GM12878 (cell line): ENCODE data around the gene PROC. TPM values are rescaled to one million over a fixed set of nuclear protein-coding genes. Genes with fewer than 3 reads are reported as not detected.

ENCODE experiments used
- ATAC-seq: fragments of 200-7000 bp; cut with Tn5 transposase; 3 replicates; pipeline ENCODE4 v1.9.1; 2020; ENCODE audit warnings: mild to moderate bottlenecking, moderate library complexity
- BruUV-seq: library from RNA; stranded (reverse); fragments of 400-500 nt; replicated peaks from 2 replicates; lab custom pipeline; 2021; lab: Mats Ljungman, UMichigan
- CTCF ChIA-PET: fragments of 300-600 bp; sonication (Branson Sonifier 250); formaldehyde crosslinking; extraction: SDS; loops from one replicate; lab custom pipeline; 2021; ENCODE audit warnings: inconsistent platforms; lab: Yijun Ruan, JAX
- POLR2A ChIA-PET: fragments of 350-600 bp; formaldehyde crosslinking; extraction: SDS; loops from one replicate; lab custom pipeline; 2021; ENCODE audit warnings: inconsistent platforms; lab: Charles Lee
- RAD21 ChIA-PET: fragments of 300-600 bp; sonication (Branson Sonifier 250); formaldehyde crosslinking; loops from one replicate; lab custom pipeline; 2023; ENCODE audit warnings: antibody characterized with exemption; ENCODE audit not compliant: unreplicated experiment; lab: Charles Lee
- SMC1A ChIA-PET: fragments of 300-600 bp; sonication (Branson Sonifier 250); formaldehyde crosslinking; loops from one replicate; lab custom pipeline; 2023; ENCODE audit not compliant: unreplicated experiment, uncharacterized antibody; lab: Charles Lee
- DNase-seq: peaks from one replicate; pipeline ENCODE4 v3.0.0-alpha.2; 2011; ENCODE audit warnings: low read depth, low spot score
- FAIRE-seq: peaks from 3 replicates; lab custom pipeline; 2011; peaks lifted over from hg19 to GRCh38; lab: Jason Lieb, UNC
- H2AFZ ChIP-seq: 2 replicates; pipeline ENCODE4 v1.6.0; 2011; ENCODE audit warnings: low read depth, low read length, control low read depth; ENCODE audit not compliant: control insufficient read depth
- H3K27ac ChIP-seq: 2 replicates; pipeline ENCODE4 v1.5.1; 2011; ENCODE audit warnings: control low read depth; ENCODE audit not compliant: control insufficient read depth, insufficient read depth
- H3K27me3 ChIP-seq, 2 experiments: replicated peaks in 1 of 2; 2 replicates each; pipeline versions ENCODE4 v1.6.0 to v1.6.1; 2011; ENCODE audit warnings: low read length in 1 of 2; ENCODE audit not compliant: control insufficient read depth in 2 of 2, insufficient read depth in 2 of 2
- H3K36me3 ChIP-seq, 2 experiments: 2 replicates each; pipeline ENCODE4 v1.5.1; 2011; ENCODE audit warnings: low read length in 1 of 2; ENCODE audit not compliant: control insufficient read depth in 2 of 2, insufficient read depth in 2 of 2
- H3K4me1 ChIP-seq: 2 replicates; pipeline ENCODE4 v1.6.1; 2011; ENCODE audit warnings: mild to moderate bottlenecking, low read length, moderate library complexity, mixed read lengths; ENCODE audit not compliant: control insufficient read depth, insufficient read depth
- H3K4me2 ChIP-seq: 2 replicates; pipeline ENCODE4 v1.6.0; 2011; ENCODE audit warnings: control low read depth; ENCODE audit not compliant: control insufficient read depth, insufficient read depth
- H3K4me3 ChIP-seq: fragments of 200-600 bp; sonication (generic); 2 replicates; pipeline ENCODE4 v1.5.1; 2016
- H3K79me2 ChIP-seq: 2 replicates; pipeline ENCODE4 v1.6.0; 2011; ENCODE audit warnings: low read length; ENCODE audit not compliant: control insufficient read depth, insufficient read depth
- H3K9ac ChIP-seq: 2 replicates; pipeline ENCODE4 v1.8.0; 2011; ENCODE audit warnings: low read length, control low read depth, mixed read lengths; ENCODE audit not compliant: control insufficient read depth, insufficient read depth
- H3K9me3 ChIP-seq: replicated peaks from 3 replicates; pipeline ENCODE4 v1.5.1; 2011; ENCODE audit warnings: mild to moderate bottlenecking, low read length; ENCODE audit not compliant: control insufficient read depth, insufficient read depth
- H4K20me1 ChIP-seq: 2 replicates; pipeline ENCODE4 v1.6.0; 2011; ENCODE audit not compliant: control insufficient read depth, insufficient read depth
- CREB1 ChIP-seq: IDR thresholded peaks from 2 replicates; pipeline ENCODE4 v1.6.1; 2012; ENCODE audit warnings: low read depth, mild to moderate bottlenecking, inconsistent platforms
- HDAC2 ChIP-seq: fragments of 200-600 bp; sonication (generic); IDR thresholded peaks from 2 replicates; pipeline ENCODE4 v1.6.1; 2017
- IKZF1 ChIP-seq: fragments of 450-650 bp; conservative IDR thresholded peaks from 2 replicates; pipeline ENCODE4 v1.6.1; 2017; ENCODE audit warnings: antibody characterized with exemption, mild to moderate bottlenecking
- MXI1 ChIP-seq: fragments of 150-350 bp; IDR thresholded peaks from 2 replicates; pipeline ENCODE4 v1.6.1; 2011; ENCODE audit warnings: low read depth, mild to moderate bottlenecking, inconsistent platforms, low read length, improper control_type of control experiment
- NFXL1 ChIP-seq: fragments of 450-650 bp; IDR thresholded peaks from 2 replicates; pipeline ENCODE4 v1.6.1; 2017; ENCODE audit warnings: antibody characterized with exemption, mild to moderate bottlenecking, borderline replicate concordance
- RAD21 ChIP-seq: IDR thresholded peaks from 2 replicates; pipeline ENCODE4 v1.6.1; 2011; ENCODE audit warnings: mild to moderate bottlenecking, low read depth, low read length, moderate library complexity; ENCODE audit not compliant: insufficient read depth
- SIX5 ChIP-seq: IDR thresholded peaks from 2 replicates; pipeline ENCODE4 v1.6.1; 2011; ENCODE audit warnings: mild to moderate bottlenecking, low read depth, low read length, moderate library complexity; ENCODE audit not compliant: severe bottlenecking
- SREBF2 ChIP-seq: IDR thresholded peaks from 2 replicates; pipeline ENCODE4 v1.6.1; 2012; ENCODE audit warnings: mild to moderate bottlenecking, low read length
- SUPT20H ChIP-seq: IDR thresholded peaks from 2 replicates; pipeline ENCODE4 v1.6.1; 2011; ENCODE audit warnings: low read depth, mild to moderate bottlenecking, low read length, moderate library complexity, borderline replicate concordance; ENCODE audit not compliant: control insufficient read depth
- ZNF622 ChIP-seq: fragments of 450-650 bp; IDR thresholded peaks from 2 replicates; pipeline ENCODE4 v1.6.1; 2017; ENCODE audit warnings: mild to moderate bottlenecking, inconsistent platforms
- WGBS: methylation state at CpG from one replicate; pipeline ENCODE4 v1.1.6; 2016; ENCODE audit warnings: low lambda C conversion rate; ENCODE audit not compliant: insufficient replicate concordance, insufficient coverage; ENCODE audit errors: missing lambda C conversion rate; 5-methylcytosine and 5-hydroxymethylcytosine counted together
- in situ Hi-C: fragments of 300-500 bp; cut with MboI; formaldehyde crosslinking; loops from 9 replicates; pipeline ENCODE4 v1.14.3; 2018; ENCODE audit warnings: mixed read lengths
- intact Hi-C: fragments of 100-400 bp; cut with micrococcal nuclease; formaldehyde crosslinking; loops from one replicate; pipeline ENCODE4 v1.14.2; 2022; ENCODE audit not compliant: unreplicated experiment
- polyA plus RNA-seq, 11 experiments: library from polyadenylated mRNA; depleted of rRNA in 4 of 11; unstranded in 6 of 11; stranded (reverse) in 5 of 11; fragments of >200 nt; fragmentation: Nextera tagmentation in 4 of 11; fragmentation: Illumina TruSeq in 1 of 11; extraction: Ambion mirVana in 4 of 11; extraction: Trizol in 1 of 11; gene quantifications; 1 replicate in 1 of 11; 2 replicates in 10 of 11; pipeline versions ENCODE4 v1.2.1 to v1.2.3, GENCODE V29; 2011 to 2016; ENCODE audit warnings: inconsistent platforms in 2 of 11, missing spikeins in 2 of 11, low read depth in 1 of 11
- total RNA-seq, 4 experiments: library from RNA; depleted of rRNA in 3 of 4; stranded (reverse); fragments of >200 nt in 3 of 4; fragmentation: Illumina TruSeq in 1 of 4; extraction: Trizol in 1 of 4; gene quantifications; 2 replicates each; pipeline versions ENCODE4 v1.2.1 to v1.2.3, GENCODE V29; 2013 to 2021
- TF ChIP-seq, protein P1 (sequence below): fragments of 450-650 bp; IDR thresholded peaks from 2 replicates; pipeline ENCODE4 v1.6.1; 2014; ENCODE audit warnings: mild to moderate bottlenecking
- TF ChIP-seq, protein P2 (sequence below): fragments of 450-650 bp; IDR thresholded peaks from 2 replicates; pipeline ENCODE4 v1.6.1; 2016; ENCODE audit warnings: mild to moderate bottlenecking
- TF ChIP-seq, protein P3 (sequence below): fragments of 450-650 bp; formaldehyde crosslinking; IDR thresholded peaks from 2 replicates; pipeline ENCODE4 v1.5.0; 2022; ENCODE audit warnings: mild to moderate bottlenecking, missing genetic modification characterization
- TF ChIP-seq, protein P4 (sequence below): fragments of 450-650 bp; IDR thresholded peaks from 2 replicates; pipeline ENCODE4 v1.6.1; 2017; ENCODE audit warnings: mild to moderate bottlenecking, moderate library complexity

Gene PROC
- total and polyA plus RNA-seq, 10 of the 15 experiments (the other 5 are each of a cell fraction or from before 2014, with no cell fraction given), result not detected

DNA sequence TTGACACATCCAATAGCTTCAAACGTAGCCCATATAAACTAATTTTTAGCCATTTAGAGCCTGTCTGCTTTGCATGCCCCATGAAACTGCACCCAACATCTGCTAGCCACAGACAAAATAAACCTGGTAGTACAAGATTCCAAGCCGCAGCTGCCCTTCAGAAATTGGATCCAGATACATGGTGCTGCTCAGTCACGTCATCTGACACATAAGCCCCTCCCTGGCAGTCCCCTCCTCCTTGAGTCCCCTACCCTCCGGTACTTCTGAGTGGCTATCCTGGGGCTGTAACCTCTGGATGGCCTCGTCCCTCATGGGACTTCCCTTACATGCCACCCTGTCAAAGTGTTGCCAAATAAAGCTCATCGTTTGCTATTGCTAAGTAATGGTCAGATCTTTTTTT is 33.8 kb downstream of the PROC start:
- ATAC-seq (no peak), FAIRE-seq (no peak), DNase-seq (no peak)
- no peaks in the 10 kb centered on the region for H3K36me3 ChIP-seq
- no peak overlapping the region for H3K27ac ChIP-seq
- no peaks in the 10 kb centered on the region for H3K9me3 ChIP-seq
- CTCF ChIA-PET, result interaction anchor here (1.1 to 2.4 kb wide), 3 partner anchors 27 to 254 kb away, joined by 3 to 10 read pairs (median 4); no protein-coding TSS in a partner anchor
- no peak overlapping the region for H2AFZ ChIP-seq
- H3K9ac ChIP-seq, result no peak overlapping the region
- no peaks in the 10 kb centered on the region for H4K20me1 ChIP-seq
- BruUV-seq, result no TSS peak
- H3K4me2 ChIP-seq, result no peak overlapping the region
- 89% methylated on average over 5 of the region's 6 CpGs for whole genome bisulfite sequencing
- H3K4me3 ChIP-seq, result no peak overlapping the region
- intact Hi-C loops, result loop anchor here (5.0 kb wide), 1 partner anchor 95 kb away; no protein-coding TSS in a partner anchor
- RAD21 ChIA-PET, result no interaction called here
- no peaks in the 10 kb centered on the region for H3K4me1 ChIP-seq
- in situ Hi-C loops, result no loop called here
- SMC1A ChIA-PET, result interaction anchor here (1.1 kb wide), 1 partner anchor 9 kb away, joined by 3 read pairs; no protein-coding TSS in a partner anchor
- no peaks in the 10 kb centered on the region for H3K27me3 ChIP-seq
- no peaks in the 10 kb centered on the region for H3K79me2 ChIP-seq
- POLR2A ChIA-PET, result no interaction called here
- TF ChIP-seq ZNF622, result no peak
- no peak for TF ChIP-seq CREB1
- no peak for TF ChIP-seq NFXL1
- TF ChIP-seq, protein P1, sequence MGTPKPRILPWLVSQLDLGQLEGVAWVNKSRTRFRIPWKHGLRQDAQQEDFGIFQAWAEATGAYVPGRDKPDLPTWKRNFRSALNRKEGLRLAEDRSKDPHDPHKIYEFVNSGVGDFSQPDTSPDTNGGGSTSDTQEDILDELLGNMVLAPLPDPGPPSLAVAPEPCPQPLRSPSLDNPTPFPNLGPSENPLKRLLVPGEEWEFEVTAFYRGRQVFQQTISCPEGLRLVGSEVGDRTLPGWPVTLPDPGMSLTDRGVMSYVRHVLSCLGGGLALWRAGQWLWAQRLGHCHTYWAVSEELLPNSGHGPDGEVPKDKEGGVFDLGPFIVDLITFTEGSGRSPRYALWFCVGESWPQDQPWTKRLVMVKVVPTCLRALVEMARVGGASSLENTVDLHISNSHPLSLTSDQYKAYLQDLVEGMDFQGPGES, result no peak
- no peak for TF ChIP-seq HDAC2
- no peak for TF ChIP-seq RAD21
- TF ChIP-seq SUPT20H, result no peak
- no peak for TF ChIP-seq MXI1
- TF ChIP-seq SREBF2, result no peak
- TF ChIP-seq, protein P2, sequence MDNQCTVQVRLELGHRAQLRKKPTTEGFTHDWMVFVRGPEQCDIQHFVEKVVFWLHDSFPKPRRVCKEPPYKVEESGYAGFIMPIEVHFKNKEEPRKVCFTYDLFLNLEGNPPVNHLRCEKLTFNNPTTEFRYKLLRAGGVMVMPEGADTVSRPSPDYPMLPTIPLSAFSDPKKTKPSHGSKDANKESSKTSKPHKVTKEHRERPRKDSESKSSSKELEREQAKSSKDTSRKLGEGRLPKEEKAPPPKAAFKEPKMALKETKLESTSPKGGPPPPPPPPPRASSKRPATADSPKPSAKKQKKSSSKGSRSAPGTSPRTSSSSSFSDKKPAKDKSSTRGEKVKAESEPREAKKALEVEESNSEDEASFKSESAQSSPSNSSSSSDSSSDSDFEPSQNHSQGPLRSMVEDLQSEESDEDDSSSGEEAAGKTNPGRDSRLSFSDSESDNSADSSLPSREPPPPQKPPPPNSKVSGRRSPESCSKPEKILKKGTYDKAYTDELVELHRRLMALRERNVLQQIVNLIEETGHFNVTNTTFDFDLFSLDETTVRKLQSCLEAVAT, result no peak
- no peak for TF ChIP-seq SIX5
- TF ChIP-seq, protein P3, sequence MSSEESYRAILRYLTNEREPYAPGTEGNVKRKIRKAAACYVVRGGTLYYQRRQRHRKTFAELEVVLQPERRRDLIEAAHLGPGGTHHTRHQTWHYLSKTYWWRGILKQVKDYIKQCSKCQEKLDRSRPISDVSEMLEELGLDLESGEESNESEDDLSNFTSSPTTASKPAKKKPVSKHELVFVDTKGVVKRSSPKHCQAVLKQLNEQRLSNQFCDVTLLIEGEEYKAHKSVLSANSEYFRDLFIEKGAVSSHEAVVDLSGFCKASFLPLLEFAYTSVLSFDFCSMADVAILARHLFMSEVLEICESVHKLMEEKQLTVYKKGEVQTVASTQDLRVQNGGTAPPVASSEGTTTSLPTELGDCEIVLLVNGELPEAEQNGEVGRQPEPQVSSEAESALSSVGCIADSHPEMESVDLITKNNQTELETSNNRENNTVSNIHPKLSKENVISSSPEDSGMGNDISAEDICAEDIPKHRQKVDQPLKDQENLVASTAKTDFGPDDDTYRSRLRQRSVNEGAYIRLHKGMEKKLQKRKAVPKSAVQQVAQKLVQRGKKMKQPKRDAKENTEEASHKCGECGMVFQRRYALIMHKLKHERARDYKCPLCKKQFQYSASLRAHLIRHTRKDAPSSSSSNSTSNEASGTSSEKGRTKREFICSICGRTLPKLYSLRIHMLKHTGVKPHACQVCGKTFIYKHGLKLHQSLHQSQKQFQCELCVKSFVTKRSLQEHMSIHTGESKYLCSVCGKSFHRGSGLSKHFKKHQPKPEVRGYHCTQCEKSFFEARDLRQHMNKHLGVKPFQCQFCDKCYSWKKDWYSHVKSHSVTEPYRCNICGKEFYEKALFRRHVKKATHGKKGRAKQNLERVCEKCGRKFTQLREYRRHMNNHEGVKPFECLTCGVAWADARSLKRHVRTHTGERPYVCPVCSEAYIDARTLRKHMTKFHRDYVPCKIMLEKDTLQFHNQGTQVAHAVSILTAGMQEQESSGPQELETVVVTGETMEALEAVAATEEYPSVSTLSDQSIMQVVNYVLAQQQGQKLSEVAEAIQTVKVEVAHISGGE (CRISPR knock-in tag), result no peak
- TF ChIP-seq, protein P4, sequence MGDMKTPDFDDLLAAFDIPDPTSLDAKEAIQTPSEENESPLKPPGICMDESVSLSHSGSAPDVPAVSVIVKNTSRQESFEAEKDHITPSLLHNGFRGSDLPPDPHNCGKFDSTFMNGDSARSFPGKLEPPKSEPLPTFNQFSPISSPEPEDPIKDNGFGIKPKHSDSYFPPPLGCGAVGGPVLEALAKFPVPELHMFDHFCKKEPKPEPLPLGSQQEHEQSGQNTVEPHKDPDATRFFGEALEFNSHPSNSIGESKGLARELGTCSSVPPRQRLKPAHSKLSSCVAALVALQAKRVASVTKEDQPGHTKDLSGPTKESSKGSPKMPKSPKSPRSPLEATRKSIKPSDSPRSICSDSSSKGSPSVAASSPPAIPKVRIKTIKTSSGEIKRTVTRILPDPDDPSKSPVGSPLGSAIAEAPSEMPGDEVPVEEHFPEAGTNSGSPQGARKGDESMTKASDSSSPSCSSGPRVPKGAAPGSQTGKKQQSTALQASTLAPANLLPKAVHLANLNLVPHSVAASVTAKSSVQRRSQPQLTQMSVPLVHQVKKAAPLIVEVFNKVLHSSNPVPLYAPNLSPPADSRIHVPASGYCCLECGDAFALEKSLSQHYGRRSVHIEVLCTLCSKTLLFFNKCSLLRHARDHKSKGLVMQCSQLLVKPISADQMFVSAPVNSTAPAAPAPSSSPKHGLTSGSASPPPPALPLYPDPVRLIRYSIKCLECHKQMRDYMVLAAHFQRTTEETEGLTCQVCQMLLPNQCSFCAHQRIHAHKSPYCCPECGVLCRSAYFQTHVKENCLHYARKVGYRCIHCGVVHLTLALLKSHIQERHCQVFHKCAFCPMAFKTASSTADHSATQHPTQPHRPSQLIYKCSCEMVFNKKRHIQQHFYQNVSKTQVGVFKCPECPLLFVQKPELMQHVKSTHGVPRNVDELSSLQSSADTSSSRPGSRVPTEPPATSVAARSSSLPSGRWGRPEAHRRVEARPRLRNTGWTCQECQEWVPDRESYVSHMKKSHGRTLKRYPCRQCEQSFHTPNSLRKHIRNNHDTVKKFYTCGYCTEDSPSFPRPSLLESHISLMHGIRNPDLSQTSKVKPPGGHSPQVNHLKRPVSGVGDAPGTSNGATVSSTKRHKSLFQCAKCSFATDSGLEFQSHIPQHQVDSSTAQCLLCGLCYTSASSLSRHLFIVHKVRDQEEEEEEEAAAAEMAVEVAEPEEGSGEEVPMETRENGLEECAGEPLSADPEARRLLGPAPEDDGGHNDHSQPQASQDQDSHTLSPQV, result no peak
- TF ChIP-seq IKZF1, result no peak
